ENCODE data around the gene PLAAT2.

Gene PLAAT2

DNA sequence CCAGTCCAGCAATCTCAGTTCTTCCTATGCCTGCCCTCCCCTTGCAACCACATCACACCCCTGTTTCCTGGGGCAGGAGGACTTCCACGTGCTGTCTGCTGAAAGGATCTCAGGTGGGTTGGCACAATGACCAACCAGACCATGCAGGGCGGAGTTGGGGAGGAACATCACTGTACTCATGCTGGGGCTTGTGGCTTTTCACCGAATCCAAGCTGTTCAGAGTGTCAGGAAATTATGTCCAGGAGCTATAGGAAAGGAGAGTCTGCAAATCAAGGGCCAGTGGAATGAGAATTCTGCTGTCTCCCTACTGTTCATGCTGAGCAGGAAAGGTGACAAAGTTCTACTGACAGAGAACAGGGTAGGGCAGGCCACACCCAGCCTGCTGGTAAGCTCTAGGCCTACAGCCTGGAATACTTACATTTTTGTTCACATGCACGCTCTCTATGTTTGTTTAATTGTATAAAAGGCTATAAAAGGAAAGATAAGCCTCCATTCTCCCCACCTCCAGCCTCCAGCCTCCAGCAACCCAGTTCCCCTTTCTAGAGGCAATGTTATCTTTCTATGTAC, 1.7 kb upstream of the PLAAT2 start:
- Histone ChIP-seq H3K36me3 (ENCODE audit: control insufficient read depth in 4 of 4, insufficient read depth in 4 of 4, low read length in 3 of 4) (no peaks in the 10 kb centered on the region), H3K4me1 (ENCODE audit: control extremely low read depth in 1 of 4, control insufficient read depth in 4 of 4, insufficient read depth in 4 of 4, low read length in 3 of 4) (peaks cover 9 to 37% (median 21%) of the 10 kb centered on the region in 4 experiments), H3K27me3 (replicated peaks in 2 of 5; ENCODE audit: control insufficient read depth in 4 of 5, insufficient read depth in 5 of 5, low read length in 4 of 5) (peaks cover 0 to 7% (median 0%) of the 10 kb centered on the region in 5 experiments), H3K27ac (ENCODE audit: insufficient read depth in 1 of 2, low read depth in 1 of 2, low read length in 2 of 2, poor library complexity in 1 of 2, severe bottlenecking in 2 of 2) (no peak overlapping the region), H3K4me3 (ENCODE audit: control insufficient read depth in 1 of 7, extremely low read depth in 1 of 7, insufficient read depth in 4 of 7, low read depth in 2 of 7, low read length in 6 of 7) (no peak overlapping the region), H3K9me3 (ENCODE audit: control extremely low read depth in 1 of 5, control insufficient read depth in 4 of 5, insufficient read depth in 2 of 5, low read depth in 1 of 5, low read length in 4 of 5) (no peaks in the 10 kb centered on the region)
- 73% methylated on average over 3 of the region's 4 CpGs for WGBS (ENCODE audit: insufficient coverage)
- CTCF ChIA-PET: interaction anchor here (0.6 to 1.5 kb wide), 4 partner anchors 8 to 85 kb away, joined by 3 to 4 read pairs (median 3); no protein-coding TSS in a partner anchor
- POLR2A ChIA-PET: interaction anchor here (0.6 kb wide), 1 partner anchor 79 kb away, joined by 4 read pairs; no protein-coding TSS in a partner anchor
- peak in 2 of 3 donors; percentile 33 to 46 for DNase-seq

- Histone ChIP-seq H3K4me3 (ENCODE audit: control insufficient read depth in 1 of 7, extremely low read depth in 1 of 7, insufficient read depth in 4 of 7, low read depth in 2 of 7, low read length in 6 of 7) (no peak overlapping the region), H3K27ac (ENCODE audit: insufficient read depth in 1 of 2, low read depth in 1 of 2, low read length in 2 of 2, poor library complexity in 1 of 2, severe bottlenecking in 2 of 2) (no peak overlapping the region), H3K4me1 (ENCODE audit: control extremely low read depth in 1 of 4, control insufficient read depth in 4 of 4, insufficient read depth in 4 of 4, low read length in 3 of 4) (peaks cover 9 to 42% (median 21%) of the 10 kb centered on the region in 4 experiments), H3K27me3 (replicated peaks in 2 of 5; ENCODE audit: control insufficient read depth in 4 of 5, insufficient read depth in 5 of 5, low read length in 4 of 5) (peaks cover 0 to 7% (median 0%) of the 10 kb centered on the region in 5 experiments), H3K36me3 (ENCODE audit: control insufficient read depth in 4 of 4, insufficient read depth in 4 of 4, low read length in 3 of 4) (no peaks in the 10 kb centered on the region), H3K9me3 (ENCODE audit: control extremely low read depth in 1 of 5, control insufficient read depth in 4 of 5, insufficient read depth in 2 of 5, low read depth in 1 of 5, low read length in 4 of 5) (no peaks in the 10 kb centered on the region)
- CTCF ChIA-PET: interaction anchor here (0.6 to 1.8 kb wide), 5 partner anchors 8 to 85 kb away, joined by 3 to 6 read pairs (median 3); no protein-coding TSS in a partner anchor
- no peak for DNase-seq
- 97% methylated on average over 5 of the region's 7 CpGs for WGBS (ENCODE audit: insufficient coverage)
- POLR2A ChIA-PET: interaction anchor here (0.6 kb wide), 1 partner anchor 80 kb away, joined by 4 read pairs; no protein-coding TSS in a partner anchor
Measured at GRCh38 chr11:63564056-63564774, 1.0 kb upstream of the PLAAT2 start.

DNA sequence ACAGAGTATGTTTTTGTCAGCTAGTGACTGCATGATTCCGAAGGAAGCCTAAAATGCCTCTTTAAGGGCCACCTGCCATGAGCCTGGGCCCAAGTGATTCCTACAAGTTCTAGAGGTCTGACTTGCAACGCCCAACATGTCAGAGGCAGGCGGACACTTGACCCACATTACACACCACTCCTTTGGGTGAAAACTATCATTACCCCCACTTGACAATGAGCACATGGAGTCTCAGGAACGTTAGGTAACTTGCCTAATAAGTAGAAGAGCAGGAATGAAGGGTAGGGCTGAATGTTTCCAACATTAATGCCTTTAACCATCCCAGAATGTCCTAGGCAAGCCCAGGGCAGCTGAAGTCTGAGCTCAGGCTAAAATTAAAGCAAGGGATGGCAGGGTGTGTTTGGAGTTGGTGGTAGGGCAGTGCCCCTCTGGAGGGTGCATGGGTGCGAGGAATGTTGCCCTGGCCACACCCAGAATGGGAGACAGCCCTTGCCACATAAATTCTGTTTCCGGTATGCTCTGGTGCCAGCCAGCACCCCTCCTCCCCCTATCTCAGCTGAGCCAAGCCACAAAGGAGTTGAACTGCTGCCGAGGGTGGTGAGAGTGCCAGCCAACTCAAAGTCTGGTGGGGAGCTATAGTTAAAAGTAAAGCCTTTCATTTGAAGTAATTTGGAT, 2.5 kb downstream of the PLAAT2 start:
- H3K9me3 ChIP-seq (ENCODE audit: control extremely low read depth in 1 of 5, control insufficient read depth in 4 of 5, insufficient read depth in 2 of 5, low read depth in 1 of 5, low read length in 4 of 5): no peaks in the 10 kb centered on the region
- CTCF ChIA-PET: interaction anchor here (0.6 to 1.5 kb wide), 3 partner anchors 22 to 43 kb away, joined by 3 to 4 read pairs (median 3); no protein-coding TSS in a partner anchor
- H3K27me3 ChIP-seq (replicated peaks in 2 of 5; ENCODE audit: control insufficient read depth in 4 of 5, insufficient read depth in 5 of 5, low read length in 4 of 5): peaks cover 0 to 7% (median 0%) of the 10 kb centered on the region in 5 experiments
- POLR2A ChIA-PET: no interaction called here
- H3K4me1 ChIP-seq (ENCODE audit: control extremely low read depth in 1 of 4, control insufficient read depth in 4 of 4, insufficient read depth in 4 of 4, low read length in 3 of 4): peaks cover 0 to 22% (median 8%) of the 10 kb centered on the region in 4 experiments
- peak overlapping the region in 1 of 7 experiments; percentile 24 for H3K4me3 ChIP-seq (ENCODE audit: control insufficient read depth in 1 of 7, extremely low read depth in 1 of 7, insufficient read depth in 4 of 7, low read depth in 2 of 7, low read length in 6 of 7)
- 56% methylated on average over 3 of the region's 7 CpGs for WGBS (ENCODE audit: insufficient coverage)
- H3K27ac ChIP-seq (ENCODE audit: insufficient read depth in 1 of 2, low read depth in 1 of 2, low read length in 2 of 2, poor library complexity in 1 of 2, severe bottlenecking in 2 of 2): no peak overlapping the region
- DNase-seq: peak; percentile 36 to 66 (median 53)
- H3K36me3 ChIP-seq (ENCODE audit: control insufficient read depth in 4 of 4, insufficient read depth in 4 of 4, low read length in 3 of 4): no peaks in the 10 kb centered on the region

DNA sequence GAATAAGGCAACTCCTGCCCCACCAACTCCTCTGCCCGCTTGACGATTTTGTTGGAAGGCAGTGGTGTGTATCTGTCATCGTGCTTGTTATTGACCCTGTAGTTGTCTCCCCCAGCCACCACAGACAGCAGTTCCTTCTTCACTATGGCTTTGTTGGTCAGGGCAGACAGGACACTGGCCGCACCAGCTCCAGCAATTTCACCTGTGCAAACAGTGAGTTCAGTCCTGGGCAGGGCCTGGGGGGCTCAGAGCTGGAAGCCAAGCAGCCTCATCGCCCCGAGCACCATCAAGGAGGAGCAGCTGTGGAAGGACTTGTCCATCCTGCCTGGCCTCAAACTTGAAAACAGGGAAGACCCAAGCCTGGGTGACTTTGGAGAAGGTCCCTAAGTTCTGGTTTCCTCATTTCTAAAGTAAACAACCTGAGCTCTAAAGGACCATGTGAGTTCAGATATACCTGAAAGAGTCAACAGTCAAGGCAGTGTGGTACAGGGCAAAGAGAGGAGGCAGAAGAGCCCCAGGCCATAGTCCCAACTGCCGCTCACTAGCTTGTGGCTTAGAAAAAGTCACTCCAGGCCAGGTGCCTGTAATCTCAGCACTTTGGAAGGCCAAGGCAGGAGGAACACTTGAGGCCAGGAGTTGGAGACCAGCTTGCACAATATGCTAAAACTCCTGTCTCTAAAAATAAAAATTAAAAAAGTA, 4.6 kb downstream of the PLAAT2 start:
- Histone ChIP-seq H3K9me3 (ENCODE audit: control extremely low read depth in 1 of 5, control insufficient read depth in 4 of 5, insufficient read depth in 2 of 5, low read depth in 1 of 5, low read length in 4 of 5) (no peaks in the 10 kb centered on the region), H3K36me3 (ENCODE audit: control insufficient read depth in 4 of 4, insufficient read depth in 4 of 4, low read length in 3 of 4) (no peaks in the 10 kb centered on the region), H3K4me3 (ENCODE audit: control insufficient read depth in 1 of 7, extremely low read depth in 1 of 7, insufficient read depth in 4 of 7, low read depth in 2 of 7, low read length in 6 of 7) (no peak overlapping the region), H3K27ac (ENCODE audit: insufficient read depth in 1 of 2, low read depth in 1 of 2, low read length in 2 of 2, poor library complexity in 1 of 2, severe bottlenecking in 2 of 2) (no peak overlapping the region), H3K4me1 (ENCODE audit: control extremely low read depth in 1 of 4, control insufficient read depth in 4 of 4, insufficient read depth in 4 of 4, low read length in 3 of 4) (peaks cover 0 to 36% (median 16%) of the 10 kb centered on the region in 4 experiments), H3K27me3 (replicated peaks in 2 of 5; ENCODE audit: control insufficient read depth in 4 of 5, insufficient read depth in 5 of 5, low read length in 4 of 5) (peaks cover 0 to 5% (median 0%) of the 10 kb centered on the region in 5 experiments)
- ChIA-PET CTCF (interaction anchor here (1.0 to 1.2 kb wide), 3 partner anchors 19 to 80 kb away, joined by 3 to 4 read pairs (median 3); no protein-coding TSS in a partner anchor), POLR2A (no interaction called here)
- 98% methylated on average over 7 of the region's 7 CpGs for WGBS (ENCODE audit: insufficient coverage)
- DNase-seq: no peak

DNA sequence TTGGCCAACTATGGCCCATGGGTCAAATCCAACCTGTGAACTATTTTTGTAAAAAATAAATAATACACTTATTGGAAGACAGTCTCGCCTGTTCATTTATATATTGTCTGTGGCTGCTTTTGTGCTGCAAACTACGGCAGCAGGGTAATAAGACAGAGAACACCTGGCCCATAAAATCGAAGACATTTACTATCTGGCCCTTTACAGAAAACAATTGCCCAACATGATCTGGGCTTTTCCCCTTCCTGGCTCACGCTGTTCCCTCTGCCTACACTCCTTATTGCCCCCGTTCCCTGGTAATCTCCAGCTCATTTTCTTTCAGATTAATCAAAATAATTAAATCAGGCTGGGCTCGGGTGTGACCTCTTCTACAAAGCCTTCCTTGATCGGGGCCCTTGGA, 5.6 kb downstream of the PLAAT2 start:
- WGBS (ENCODE audit: insufficient coverage): 93% methylated on average over 6 of the region's 7 CpGs
- H3K4me1 ChIP-seq (ENCODE audit: control extremely low read depth in 1 of 4, control insufficient read depth in 4 of 4, insufficient read depth in 4 of 4, low read length in 3 of 4): peaks cover 0 to 44% (median 22%) of the 10 kb centered on the region in 4 experiments

DNA sequence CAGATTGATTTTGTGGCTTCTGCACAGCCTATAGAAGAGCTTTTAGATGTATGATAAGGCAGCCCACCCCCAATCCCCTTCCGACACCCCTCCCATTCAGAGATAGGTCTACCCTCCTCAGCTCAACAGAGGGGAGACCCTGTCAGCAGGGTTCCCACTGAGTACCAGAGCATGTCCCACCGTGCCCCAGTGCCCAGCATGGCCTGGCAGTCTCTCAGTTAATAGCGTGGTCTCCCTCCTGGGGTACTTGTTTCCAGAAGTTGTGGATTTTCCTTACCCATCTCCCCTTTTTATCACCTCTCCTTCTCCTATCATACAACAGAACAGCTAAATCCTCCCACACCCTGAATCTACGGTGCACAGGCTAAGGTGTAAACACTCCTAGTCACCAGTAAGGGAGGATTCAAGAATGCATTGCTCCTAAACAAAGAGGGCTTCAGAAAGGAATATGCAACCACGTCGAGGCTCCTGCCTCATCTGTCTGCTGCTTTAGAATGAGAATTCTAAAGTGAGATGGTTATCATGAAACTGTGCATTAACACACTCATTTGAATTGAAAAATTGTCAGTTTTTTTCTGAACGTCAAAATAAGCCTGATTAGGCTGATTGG, 6.7 kb downstream of the PLAAT2 start:
- CTCF ChIA-PET: interaction anchor here (1.3 kb wide), 2 partner anchors 8 to 82 kb away, joined by 3 to 4 read pairs; no protein-coding TSS in a partner anchor
- DNase-seq: no peak
- Histone ChIP-seq H3K4me1 (ENCODE audit: control extremely low read depth in 1 of 4, control insufficient read depth in 4 of 4, insufficient read depth in 4 of 4, low read length in 3 of 4) (peaks cover 0 to 47% (median 23%) of the 10 kb centered on the region in 4 experiments), H3K36me3 (ENCODE audit: control insufficient read depth in 4 of 4, insufficient read depth in 4 of 4, low read length in 3 of 4) (no peaks in the 10 kb centered on the region), H3K27ac (ENCODE audit: insufficient read depth in 1 of 2, low read depth in 1 of 2, low read length in 2 of 2, poor library complexity in 1 of 2, severe bottlenecking in 2 of 2) (no peak overlapping the region), H3K27me3 (replicated peaks in 2 of 5; ENCODE audit: control insufficient read depth in 4 of 5, insufficient read depth in 5 of 5, low read length in 4 of 5) (peaks cover 0 to 2% (median 0%) of the 10 kb centered on the region in 5 experiments), H3K9me3 (ENCODE audit: control extremely low read depth in 1 of 5, control insufficient read depth in 4 of 5, insufficient read depth in 2 of 5, low read depth in 1 of 5, low read length in 4 of 5) (no peaks in the 10 kb centered on the region), H3K4me3 (ENCODE audit: control insufficient read depth in 1 of 7, extremely low read depth in 1 of 7, insufficient read depth in 4 of 7, low read depth in 2 of 7, low read length in 6 of 7) (no peak overlapping the region)
- POLR2A ChIA-PET: interaction anchor here (0.5 kb wide), 1 partner anchor 16 kb away, joined by 3 read pairs; no protein-coding TSS in a partner anchor
- 97% methylated on average over 5 of the region's 7 CpGs for WGBS (ENCODE audit: insufficient coverage)

More for the DNA sequence above, 5.6 kb downstream of the PLAAT2 start:
- Histone ChIP-seq H3K27ac (ENCODE audit: insufficient read depth in 1 of 2, low read depth in 1 of 2, low read length in 2 of 2, poor library complexity in 1 of 2, severe bottlenecking in 2 of 2) (no peak overlapping the region), H3K27me3 (replicated peaks in 2 of 5; ENCODE audit: control insufficient read depth in 4 of 5, insufficient read depth in 5 of 5, low read length in 4 of 5) (peaks cover 0 to 2% (median 0%) of the 10 kb centered on the region in 5 experiments), H3K9me3 (ENCODE audit: control extremely low read depth in 1 of 5, control insufficient read depth in 4 of 5, insufficient read depth in 2 of 5, low read depth in 1 of 5, low read length in 4 of 5) (no peaks in the 10 kb centered on the region), H3K36me3 (ENCODE audit: control insufficient read depth in 4 of 4, insufficient read depth in 4 of 4, low read length in 3 of 4) (no peaks in the 10 kb centered on the region), H3K4me3 (ENCODE audit: control insufficient read depth in 1 of 7, extremely low read depth in 1 of 7, insufficient read depth in 4 of 7, low read depth in 2 of 7, low read length in 6 of 7) (no peak overlapping the region)
- CTCF ChIA-PET: no interaction called here
- POLR2A ChIA-PET: no interaction called here
- DNase-seq: no peak
